ENCODE measurements around the gene PYGM.
A peak's percentile ranks its signal among the peaks of the same experiment; 100 is the strongest.

The PYGM gene

GRCh38 chr11:64745189-64745520 lies 14.6 kb downstream of the PYGM start:
- Histone ChIP-seq H3K4me1 (ENCODE audit: control insufficient read depth in 5 of 5, insufficient read depth in 5 of 5, low read length in 5 of 5) (peaks cover 0 to 48% (median 45%) of the 10 kb centered on the region in 5 donors), H3K4me3 (ENCODE audit: low read depth in 1 of 5, low read length in 5 of 5) (peak overlapping the region in 4 of 5 donors; percentile 51 to 76 (median 58)), H3K9ac (ENCODE audit: low read length in 5 of 5) (peak overlapping the region in 4 of 5 donors; percentile 32 to 79 (median 66)), H3K9me3 (ENCODE audit: control insufficient read depth in 5 of 5, low read length in 5 of 5) (no peaks in the 10 kb centered on the region), H3K27me3 (ENCODE audit: control insufficient read depth in 5 of 5, insufficient read depth in 4 of 5, low read length in 5 of 5) (peaks cover 7 to 18% (median 14%) of the 10 kb centered on the region in 5 donors), H3K36me3 (ENCODE audit: control insufficient read depth in 5 of 5, insufficient read depth in 5 of 5, low read length in 5 of 5) (peaks cover 0 to under 1% (median under 1%) of the 10 kb centered on the region in 5 donors), H3K27ac (ENCODE audit: low read depth, low read length) (peak overlapping the region; percentile 57)

- Histone ChIP-seq H3K36me3 (ENCODE audit: control insufficient read depth in 5 of 5, insufficient read depth in 5 of 5, low read length in 5 of 5) (peaks cover 0 to 3% (median 1%) of the 10 kb centered on the region in 5 donors), H3K27me3 (ENCODE audit: control insufficient read depth in 5 of 5, insufficient read depth in 4 of 5, low read length in 5 of 5) (peaks cover 7 to 18% (median 14%) of the 10 kb centered on the region in 5 donors), H3K27ac (ENCODE audit: low read depth, low read length) (peak overlapping the region; percentile 57), H3K9me3 (ENCODE audit: control insufficient read depth in 5 of 5, low read length in 5 of 5) (no peaks in the 10 kb centered on the region), H3K4me1 (ENCODE audit: control insufficient read depth in 5 of 5, insufficient read depth in 5 of 5, low read length in 5 of 5) (peaks cover 0 to 48% (median 45%) of the 10 kb centered on the region in 5 donors), H3K4me3 (ENCODE audit: low read depth in 1 of 5, low read length in 5 of 5) (peak overlapping the region in 4 of 5 donors; percentile 57 to 85 (median 76)), H3K9ac (ENCODE audit: low read length in 5 of 5) (peak overlapping the region in 2 of 5 donors; percentile 62 to 79)
These were observed 15.1 kb downstream of the PYGM start for GRCh38 chr11:64744544-64745188.

GRCh38 chr11:64743591-64744543 lies 15.9 kb downstream of the PYGM start, which contains the start of gene RASGRP2:
Gene RASGRP2 (minus strand): TSS chr11:64744142. CDS start chr11:64742866, 1,276 bp downstream.
- Histone ChIP-seq H3K27ac (ENCODE audit: low read depth, low read length) (peak within 1 kb of the TSS; percentile 57), H3K27me3 (ENCODE audit: control insufficient read depth in 5 of 5, insufficient read depth in 4 of 5, low read length in 5 of 5) (peaks cover 7 to 18% (median 14%) of the 10 kb centered on the region in 5 donors)

GRCh38 chr11:64742889-64743590 lies 16.7 kb downstream of the PYGM start:
- Histone ChIP-seq H3K27ac (ENCODE audit: low read depth, low read length) (no peak overlapping the region), H3K27me3 (ENCODE audit: control insufficient read depth in 5 of 5, insufficient read depth in 4 of 5, low read length in 5 of 5) (peaks cover 7 to 18% (median 14%) of the 10 kb centered on the region in 5 donors), H3K9ac (ENCODE audit: low read length in 5 of 5) (peak overlapping the region in 4 of 5 donors; percentile 48 to 72 (median 69))

More at GRCh38 chr11:64743591-64744543, 15.9 kb downstream of the PYGM start, which contains the start of gene RASGRP2:
- no peaks in the 10 kb centered on the region for H3K9me3 ChIP-seq (ENCODE audit: control insufficient read depth in 5 of 5, low read length in 5 of 5)
- peaks cover 0 to 48% (median 45%) of the 10 kb centered on the region in 5 donors for H3K4me1 ChIP-seq (ENCODE audit: control insufficient read depth in 5 of 5, insufficient read depth in 5 of 5, low read length in 5 of 5)
- peak within 1 kb of the TSS in 4 of 5 donors; percentile 35 to 66 (median 54) for H3K9ac ChIP-seq (ENCODE audit: low read length in 5 of 5)
- H3K36me3 ChIP-seq (ENCODE audit: control insufficient read depth in 5 of 5, insufficient read depth in 5 of 5, low read length in 5 of 5): peaks cover 0 to 8% (median 2%) of the 10 kb centered on the region in 5 donors
- H3K4me3 ChIP-seq (ENCODE audit: low read depth in 1 of 5, low read length in 5 of 5): peak within 1 kb of the TSS in 4 of 5 donors; percentile 57 to 85 (median 76)

GRCh38 chr11:64742087-64742888 lies 17.5 kb downstream of the PYGM start:
- H3K4me1 ChIP-seq (ENCODE audit: control insufficient read depth in 5 of 5, insufficient read depth in 5 of 5, low read length in 5 of 5): peaks cover 0 to 48% (median 45%) of the 10 kb centered on the region in 5 donors
- peak overlapping the region in 4 of 5 donors; percentile 68 to 85 (median 76) for H3K4me3 ChIP-seq (ENCODE audit: low read depth in 1 of 5, low read length in 5 of 5)
- H3K36me3 ChIP-seq (ENCODE audit: control insufficient read depth in 5 of 5, insufficient read depth in 5 of 5, low read length in 5 of 5): peaks cover 0 to 8% (median 2%) of the 10 kb centered on the region in 5 donors
- peak overlapping the region in 3 of 5 donors; percentile 47 to 72 (median 72) for H3K9ac ChIP-seq (ENCODE audit: low read length in 5 of 5)
- H3K27ac ChIP-seq (ENCODE audit: low read depth, low read length): no peak overlapping the region
- peaks cover 7 to 18% (median 14%) of the 10 kb centered on the region in 5 donors for H3K27me3 ChIP-seq (ENCODE audit: control insufficient read depth in 5 of 5, insufficient read depth in 4 of 5, low read length in 5 of 5)
- H3K9me3 ChIP-seq (ENCODE audit: control insufficient read depth in 5 of 5, low read length in 5 of 5): no peaks in the 10 kb centered on the region

More at GRCh38 chr11:64742889-64743590, 16.7 kb downstream of the PYGM start:
- Histone ChIP-seq H3K4me1 (ENCODE audit: control insufficient read depth in 5 of 5, insufficient read depth in 5 of 5, low read length in 5 of 5) (peaks cover 0 to 48% (median 45%) of the 10 kb centered on the region in 5 donors), H3K4me3 (ENCODE audit: low read depth in 1 of 5, low read length in 5 of 5) (peak overlapping the region in 4 of 5 donors; percentile 68 to 85 (median 76)), H3K9me3 (ENCODE audit: control insufficient read depth in 5 of 5, low read length in 5 of 5) (no peaks in the 10 kb centered on the region), H3K36me3 (ENCODE audit: control insufficient read depth in 5 of 5, insufficient read depth in 5 of 5, low read length in 5 of 5) (peaks cover 0 to 8% (median 2%) of the 10 kb centered on the region in 5 donors)

GRCh38 chr11:64741375-64742086 lies 18.2 kb downstream of the PYGM start:
- H3K4me3 ChIP-seq (ENCODE audit: low read depth in 1 of 5, low read length in 5 of 5): peak overlapping the region in 3 of 5 donors; percentile 68 to 76 (median 75)
- H3K9me3 ChIP-seq (ENCODE audit: control insufficient read depth in 5 of 5, low read length in 5 of 5): no peaks in the 10 kb centered on the region
- no peak overlapping the region for H3K9ac ChIP-seq (ENCODE audit: low read length in 5 of 5)
- H3K27me3 ChIP-seq (ENCODE audit: control insufficient read depth in 5 of 5, insufficient read depth in 4 of 5, low read length in 5 of 5): peaks cover 7 to 18% (median 14%) of the 10 kb centered on the region in 5 donors
- H3K4me1 ChIP-seq (ENCODE audit: control insufficient read depth in 5 of 5, insufficient read depth in 5 of 5, low read length in 5 of 5): peaks cover 0 to 46% (median 44%) of the 10 kb centered on the region in 5 donors
- no peak overlapping the region for H3K27ac ChIP-seq (ENCODE audit: low read depth, low read length)
- H3K36me3 ChIP-seq (ENCODE audit: control insufficient read depth in 5 of 5, insufficient read depth in 5 of 5, low read length in 5 of 5): peaks cover 0 to 15% (median 8%) of the 10 kb centered on the region in 5 donors

- peaks cover 0 to 34% (median 29%) of the 10 kb centered on the region in 5 donors for H3K4me1 ChIP-seq (ENCODE audit: control insufficient read depth in 5 of 5, insufficient read depth in 5 of 5, low read length in 5 of 5)
- H3K9ac ChIP-seq (ENCODE audit: low read length in 5 of 5): no peak overlapping the region
- peaks cover 7 to 18% (median 14%) of the 10 kb centered on the region in 5 donors for H3K27me3 ChIP-seq (ENCODE audit: control insufficient read depth in 5 of 5, insufficient read depth in 4 of 5, low read length in 5 of 5)
- H3K4me3 ChIP-seq (ENCODE audit: low read depth in 1 of 5, low read length in 5 of 5): no peak overlapping the region
- no peaks in the 10 kb centered on the region for H3K9me3 ChIP-seq (ENCODE audit: control insufficient read depth in 5 of 5, low read length in 5 of 5)
- H3K27ac ChIP-seq (ENCODE audit: low read depth, low read length): no peak overlapping the region
- peaks cover 0 to 31% (median 18%) of the 10 kb centered on the region in 5 donors for H3K36me3 ChIP-seq (ENCODE audit: control insufficient read depth in 5 of 5, insufficient read depth in 5 of 5, low read length in 5 of 5)
These were observed 19.9 kb downstream of the PYGM start for GRCh38 chr11:64739871-64740270.

- peaks cover 0 to 9% (median 1%) of the 10 kb centered on the region in 5 donors for H3K27me3 ChIP-seq (ENCODE audit: control insufficient read depth in 5 of 5, insufficient read depth in 4 of 5, low read length in 5 of 5)
- no peak overlapping the region for H3K9ac ChIP-seq (ENCODE audit: low read length in 5 of 5)
- H3K9me3 ChIP-seq (ENCODE audit: control insufficient read depth in 5 of 5, low read length in 5 of 5): no peaks in the 10 kb centered on the region
- no peak overlapping the region for H3K4me3 ChIP-seq (ENCODE audit: low read depth in 1 of 5, low read length in 5 of 5)
- H3K27ac ChIP-seq (ENCODE audit: low read depth, low read length): no peak overlapping the region
- peaks cover 0 to 9% (median 2%) of the 10 kb centered on the region in 5 donors for H3K4me1 ChIP-seq (ENCODE audit: control insufficient read depth in 5 of 5, insufficient read depth in 5 of 5, low read length in 5 of 5)
- peaks cover 0 to 43% (median 22%) of the 10 kb centered on the region in 5 donors for H3K36me3 ChIP-seq (ENCODE audit: control insufficient read depth in 5 of 5, insufficient read depth in 5 of 5, low read length in 5 of 5)
These were observed 23.1 kb downstream of the PYGM start for GRCh38 chr11:64736654-64737053.
